Endothelial cell of umbilical vein (primary cell): ENCODE measurements around the gene LONRF2.

Experiments
- CTCF ChIP-seq, 2 donors: IDR thresholded peaks; 1 replicate in 1 of 2; 2 replicates in 1 of 2; pipeline ENCODE4 v1.5.1; 2011; ENCODE audit warnings: low read length in 2 of 2, mild to moderate bottlenecking in 2 of 2, moderate library complexity in 2 of 2, control low read depth in 1 of 2, inconsistent platforms in 1 of 2, low read depth in 1 of 2; ENCODE audit not compliant: insufficient read depth in 1 of 2; ENCODE audit errors: extremely low read depth in 1 of 2
- EZH2 ChIP-seq: IDR thresholded peaks from 2 replicates; pipeline ENCODE4 v1.6.1; 2012; ENCODE audit warnings: borderline replicate concordance, low read depth, mild to moderate bottlenecking, moderate library complexity, low read length, inconsistent platforms; ENCODE audit not compliant: severe bottlenecking
- FOS ChIP-seq: IDR thresholded peaks from 2 replicates; pipeline ENCODE4 v1.6.1; 2011; ENCODE audit warnings: mild to moderate bottlenecking, low read length, moderate library complexity, borderline replicate concordance; ENCODE audit not compliant: insufficient read depth
- JUN ChIP-seq: IDR thresholded peaks from 2 replicates; pipeline ENCODE4 v1.6.1; 2011; ENCODE audit warnings: borderline replicate concordance, low read depth; ENCODE audit not compliant: insufficient read length, insufficient read depth

- TF ChIP-seq CTCF (IDR thresholded peaks at IDR 0.05; ENCODE audit: extremely low read depth in 1 of 2, insufficient read depth in 1 of 2, low read depth in 1 of 2, low read length in 2 of 2) (no peak), FOS (no peak), EZH2 (no peak), JUN (no peak)
Measured at GRCh38 chr2:100230754-100231153, 91.5 kb downstream of the LONRF2 start.
